Endothelial cell of umbilical vein (primary cell): ENCODE results near the gene TRPM3. TPM values are rescaled to one million over a fixed set of nuclear protein-coding genes. Genes with fewer than 3 reads are reported as not detected.

Experiments
- BruUV-seq: library from RNA; stranded (reverse); fragments of 400-500 nt; replicated peaks from 2 replicates; lab custom pipeline; 2021; lab: Mats Ljungman, UMichigan
- CTCF ChIA-PET: fragments of 300-600, 350-600 bp; sonication (Branson Sonifier 250); formaldehyde crosslinking; loops from one replicate; lab custom pipeline; 2021; ENCODE audit warnings: antibody characterized with exemption, inconsistent platforms; lab: Charles Lee
- POLR2A ChIA-PET: fragments of 300-600, 350-600 bp; sonication (Branson Sonifier 250); formaldehyde crosslinking; loops from one replicate; lab custom pipeline; 2021; ENCODE audit warnings: antibody characterized with exemption, inconsistent platforms; lab: Charles Lee
- DNase-seq: peaks from one replicate; pipeline ENCODE4 v3.0.0-alpha.2; 2011; ENCODE audit warnings: low read depth, low spot score
- FAIRE-seq: peaks from 2 replicates; lab custom pipeline; 2011; peaks lifted over from hg19 to GRCh38; lab: Jason Lieb, UNC
- H2AFZ ChIP-seq: 2 replicates; pipeline ENCODE4 v1.6.0; 2012; ENCODE audit warnings: low read depth, low read length, control low read depth, inconsistent platforms
- H3K27ac ChIP-seq: 2 replicates; pipeline ENCODE4 v1.5.1; 2011; ENCODE audit warnings: low read depth, mild to moderate bottlenecking, control low read depth, low read length, moderate library complexity; ENCODE audit not compliant: insufficient read depth
- H3K27me3 ChIP-seq, 2 experiments: 2 replicates each; pipeline versions ENCODE4 v1.6.0 to v1.6.1; 2011; ENCODE audit warnings: low read length in 2 of 2, mixed read lengths in 1 of 2; ENCODE audit not compliant: control insufficient read depth in 2 of 2, insufficient read depth in 2 of 2
- H3K36me3 ChIP-seq, 2 experiments: 2 replicates in 1 of 2; 3 replicates in 1 of 2; pipeline ENCODE4 v1.5.1; 2011; ENCODE audit warnings: low read length in 2 of 2, mild to moderate bottlenecking in 1 of 2, moderate library complexity in 1 of 2; ENCODE audit not compliant: control insufficient read depth in 2 of 2, insufficient read depth in 2 of 2; ENCODE audit errors: extremely low read depth in 1 of 2
- H3K4me1 ChIP-seq: 3 replicates; pipeline ENCODE4 v1.5.1; 2011; ENCODE audit warnings: mild to moderate bottlenecking, low read length; ENCODE audit not compliant: control insufficient read depth, insufficient read depth; ENCODE audit errors: extremely low read depth
- H3K4me2 ChIP-seq: 2 replicates; pipeline ENCODE4 v1.6.1; 2011; ENCODE audit warnings: low read length, control low read depth, mixed read lengths; ENCODE audit not compliant: insufficient read depth
- H3K4me3 ChIP-seq, 3 experiments: fragments of 200-600 bp in 1 of 3; sonication (generic), shearing (Covaris generic) in 1 of 3; replicated peaks in 1 of 3; 2 replicates each; pipeline ENCODE4 v1.5.1; 2011 to 2016; ENCODE audit warnings: control low read depth in 3 of 3, low read length in 3 of 3, mild to moderate bottlenecking in 2 of 3, inconsistent platforms in 1 of 3, low read depth in 1 of 3, moderate library complexity in 1 of 3; ENCODE audit not compliant: insufficient read depth in 1 of 3
- H3K79me2 ChIP-seq: 2 replicates; pipeline ENCODE4 v1.6.0; 2012; ENCODE audit warnings: low read length, inconsistent platforms; ENCODE audit not compliant: control insufficient read depth, insufficient read depth
- H3K9ac ChIP-seq: replicated peaks from 2 replicates; pipeline ENCODE3; 2011; ENCODE audit warnings: low read length, control low read depth; ENCODE audit not compliant: insufficient read depth; ENCODE audit errors: extremely low read depth
- H3K9me1 ChIP-seq: replicated peaks from 3 replicates; pipeline ENCODE4 v1.6.0; 2011; ENCODE audit warnings: mild to moderate bottlenecking, low read length; ENCODE audit not compliant: control insufficient read depth, insufficient read depth; ENCODE audit errors: extremely low read depth
- H3K9me3 ChIP-seq: replicated peaks from 2 replicates; pipeline ENCODE4 v1.5.1; 2012; ENCODE audit warnings: low read length, inconsistent platforms; ENCODE audit not compliant: control insufficient read depth, insufficient read depth
- H4K20me1 ChIP-seq: replicated peaks from 2 replicates; pipeline ENCODE3; 2011; ENCODE audit warnings: mild to moderate bottlenecking, low read length; ENCODE audit not compliant: control insufficient read depth, insufficient read depth; ENCODE audit errors: extremely low read depth
- CTCF ChIP-seq, 2 donors: IDR thresholded peaks; 1 replicate in 1 of 2; 2 replicates in 1 of 2; pipeline ENCODE4 v1.5.1; 2011; ENCODE audit warnings: low read length in 2 of 2, mild to moderate bottlenecking in 2 of 2, moderate library complexity in 2 of 2, control low read depth in 1 of 2, inconsistent platforms in 1 of 2, low read depth in 1 of 2; ENCODE audit not compliant: insufficient read depth in 1 of 2; ENCODE audit errors: extremely low read depth in 1 of 2
- EZH2 ChIP-seq: IDR thresholded peaks from 2 replicates; pipeline ENCODE4 v1.6.1; 2012; ENCODE audit warnings: borderline replicate concordance, low read depth, mild to moderate bottlenecking, moderate library complexity, low read length, inconsistent platforms; ENCODE audit not compliant: severe bottlenecking
- FOS ChIP-seq: IDR thresholded peaks from 2 replicates; pipeline ENCODE4 v1.6.1; 2011; ENCODE audit warnings: mild to moderate bottlenecking, low read length, moderate library complexity, borderline replicate concordance; ENCODE audit not compliant: insufficient read depth
- GATA2 ChIP-seq: IDR thresholded peaks from 2 replicates; pipeline ENCODE4 v1.7.0; 2011; ENCODE audit warnings: low read depth, mild to moderate bottlenecking, moderate library complexity, mixed read lengths, low read length; ENCODE audit not compliant: insufficient read length, insufficient read depth
- JUN ChIP-seq: IDR thresholded peaks from 2 replicates; pipeline ENCODE4 v1.6.1; 2011; ENCODE audit warnings: borderline replicate concordance, low read depth; ENCODE audit not compliant: insufficient read length, insufficient read depth
- MAX ChIP-seq: IDR thresholded peaks from 2 replicates; pipeline ENCODE4 v1.6.1; 2011; ENCODE audit not compliant: insufficient read depth, insufficient read length
- MYC ChIP-seq: IDR thresholded peaks from one replicate; pipeline ENCODE4 v1.6.1; 2011; ENCODE audit warnings: mild to moderate bottlenecking, low read depth, low read length
- POLR2A ChIP-seq: IDR thresholded peaks from 2 replicates; pipeline ENCODE4 v1.6.1; 2012; ENCODE audit warnings: low read depth, mild to moderate bottlenecking, control low read depth, low read length
- POLR2AphosphoS5 ChIP-seq: IDR thresholded peaks from 2 replicates; pipeline ENCODE4 v1.6.1; 2012; ENCODE audit warnings: low read depth, mild to moderate bottlenecking, control low read depth, low read length, moderate library complexity; ENCODE audit not compliant: insufficient read depth
- dilution Hi-C: fragments of 300-500 bp; cut with MboI; formaldehyde crosslinking; loops from one replicate; pipeline ENCODE4 v1.15.0; 2019; ENCODE audit warnings: low sequenced_read_pairs; ENCODE audit not compliant: extremely low pct_ligation_motif_present
- intact Hi-C: fragments of 100-400 bp; cut with micrococcal nuclease; formaldehyde crosslinking; loops from one replicate; pipeline ENCODE4 v1.10.0; 2022
- polyA plus RNA-seq, 4 experiments: library from polyadenylated mRNA; depleted of rRNA in 3 of 4; stranded (reverse) in 3 of 4; unstranded in 1 of 4; fragments of >200 nt; gene quantifications; 2 replicates each; pipeline versions ENCODE4 v1.2.1 to v1.2.3, GENCODE V29; 2011 to 2012; ENCODE audit warnings: missing spikeins in 1 of 4
- total RNA-seq: library from RNA; stranded (reverse); gene quantifications from 2 replicates; pipeline ENCODE4 v1.2.3, GENCODE V29; 2021

The TRPM3 gene
- total and polyA plus RNA-seq, 2 donors (not counting 3 experiments of a cell fraction or from before 2014, with no cell fraction given): 0.17 to 0.33 TPM

GRCh38 chr9:70936536-70936935, 184.9 kb downstream of the TRPM3 start:
- H4K20me1 ChIP-seq: no peaks in the 10 kb centered on the region
- H3K27me3 ChIP-seq: peaks cover 6 to 13% of the 10 kb centered on the region in 2 experiments
- no peaks in the 10 kb centered on the region for H3K9me1 ChIP-seq
- dilution Hi-C loops (no loop called here), intact Hi-C loops (loop anchor here (10.0 kb wide), 1 partner anchor 188 kb away; the partner anchor contains the start of gene TRPM3)
- no peak overlapping the region for H3K27ac ChIP-seq
- BruUV-seq: no TSS peak
- ChIA-PET POLR2A (interaction anchor here (0.5 kb wide), 1 partner anchor 22 kb away, joined by 4 read pairs; no protein-coding TSS in a partner anchor), CTCF (interaction anchor here (1.2 to 2.2 kb wide), 4 partner anchors 9 to 313 kb away, joined by 4 to 11 read pairs (median 7); no protein-coding TSS in a partner anchor)
- DNase-seq (no peak), FAIRE-seq (no peak)
- no peaks in the 10 kb centered on the region for H3K36me3 ChIP-seq
- H3K9ac ChIP-seq: no peak overlapping the region
- H3K4me1 ChIP-seq: no peaks in the 10 kb centered on the region
- H3K79me2 ChIP-seq: no peaks in the 10 kb centered on the region
- no peak overlapping the region for H3K4me3 ChIP-seq
- no peaks in the 10 kb centered on the region for H3K9me3 ChIP-seq
- H3K4me2 ChIP-seq: no peak overlapping the region
- no peak overlapping the region for H2AFZ ChIP-seq
- TF ChIP-seq CTCF (IDR thresholded peaks at IDR 0.05; ENCODE audit: extremely low read depth in 1 of 2, insufficient read depth in 1 of 2, low read depth in 1 of 2, low read length in 2 of 2) (no peak), EZH2 (no peak), POLR2A (no peak), MYC (no peak), JUN (no peak), FOS (no peak), GATA2 (no peak), POLR2AphosphoS5 (no peak), MAX (no peak)
